Stimulated activated CD8-positive, alpha-beta memory T cell treated with anti-CD3 and anti-CD28 coated beads, Interleukin-7, amount 100 ng/mL, for 48 hours (primary cell): ENCODE results near the gene PIK3CA.

Experiments
- DNase-seq, 2 donors: peaks; one replicate each; pipeline ENCODE4 v3.0.0-alpha.2; 2020; ENCODE audit warnings: low read depth in 1 of 2; ENCODE audit errors: extremely low read depth in 1 of 2

The PIK3CA gene

DNA sequence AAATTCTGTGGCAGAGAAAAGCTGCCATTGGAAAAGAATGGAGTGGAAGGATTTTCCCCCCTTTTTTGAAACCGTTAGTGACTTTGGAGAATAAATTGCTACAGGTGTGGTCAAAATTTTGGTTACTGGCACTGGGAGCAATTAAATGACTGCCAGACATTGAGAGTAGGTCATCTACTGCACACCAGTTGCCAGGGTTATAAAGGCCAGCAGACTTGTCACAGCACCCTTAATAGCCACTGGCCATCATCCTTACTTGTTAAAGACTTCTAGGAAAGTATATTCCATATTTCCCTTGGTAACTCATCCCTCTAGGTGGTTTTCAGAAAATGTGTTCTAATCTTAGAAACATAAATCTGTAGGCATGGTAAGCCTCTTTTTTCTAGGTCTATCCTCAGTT, 8.0 kb downstream of the PIK3CA start:
- DNase-seq, result no peak

DNA sequence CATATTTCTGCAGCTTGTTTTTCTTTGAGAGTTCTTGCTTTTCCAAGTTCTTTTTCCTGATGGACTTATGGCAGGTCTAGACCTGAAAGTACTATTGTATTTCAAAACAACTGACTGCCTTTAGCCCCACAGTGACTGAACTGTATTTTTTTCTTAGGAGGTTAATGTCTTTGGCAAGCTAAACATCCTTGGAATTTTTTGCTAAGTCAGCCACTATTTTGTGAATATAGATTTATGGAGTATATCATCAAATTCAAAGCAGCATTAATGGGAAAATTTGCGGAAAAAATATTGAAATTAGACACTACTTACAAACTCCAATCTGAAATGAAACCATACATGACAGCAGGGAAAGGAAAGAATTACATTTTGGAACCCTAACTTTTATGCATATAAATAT, 8.6 kb downstream of the PIK3CA start:
- DNase-seq, result no peak

DNA sequence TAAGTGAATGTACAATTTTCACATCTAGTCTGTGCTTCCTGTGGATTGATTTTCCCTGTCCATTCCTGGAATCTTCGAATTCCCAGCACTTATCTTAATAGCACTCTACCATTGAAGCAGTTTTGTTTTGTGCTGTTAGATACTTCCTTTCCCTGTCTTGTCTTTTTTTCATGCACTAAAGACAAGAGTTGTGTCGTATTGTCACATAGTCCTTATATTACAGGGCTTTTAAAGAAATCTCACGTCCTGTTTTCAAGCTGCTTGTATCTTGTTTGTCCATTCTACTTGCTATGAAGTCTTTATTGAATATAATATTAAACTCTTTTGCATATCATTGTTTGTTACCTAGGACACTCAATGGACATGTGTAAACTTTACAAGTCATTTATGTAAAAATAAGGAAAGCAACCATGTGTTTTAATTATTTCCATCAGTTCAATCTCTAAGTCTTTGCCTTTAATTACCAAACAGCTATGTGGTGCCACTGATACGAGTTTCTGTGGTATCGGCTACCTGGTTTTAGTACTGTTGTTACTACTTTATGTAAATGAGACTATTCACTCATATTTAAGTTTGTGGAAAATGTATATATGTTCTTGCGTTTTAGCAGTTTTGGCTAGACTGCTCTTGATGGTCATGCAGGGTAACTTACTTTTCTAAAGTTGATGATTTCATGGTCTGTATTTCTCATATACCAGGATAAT, 10.3 kb downstream of the PIK3CA start:
- no peak for DNase-seq

DNA sequence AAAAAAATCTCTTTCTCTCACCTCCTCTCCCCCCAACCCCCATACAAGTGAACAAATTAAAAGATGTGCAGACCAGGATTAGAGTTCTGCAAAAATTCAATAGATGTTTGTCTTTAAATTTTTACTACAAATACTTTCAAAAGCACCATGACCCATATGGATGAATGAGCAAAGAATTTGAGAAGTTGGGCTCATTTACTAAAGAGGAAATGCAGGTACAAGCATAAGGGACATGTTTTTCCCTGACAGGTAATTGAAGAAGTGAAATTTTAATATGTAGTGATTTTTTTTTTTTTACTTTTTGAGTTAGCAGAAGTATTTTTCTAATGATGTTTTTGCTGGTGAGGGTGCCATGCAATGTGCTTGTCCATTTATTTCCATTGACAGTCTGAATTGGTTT, 15.3 kb downstream of the PIK3CA start:
- DNase-seq, result no peak

DNA sequence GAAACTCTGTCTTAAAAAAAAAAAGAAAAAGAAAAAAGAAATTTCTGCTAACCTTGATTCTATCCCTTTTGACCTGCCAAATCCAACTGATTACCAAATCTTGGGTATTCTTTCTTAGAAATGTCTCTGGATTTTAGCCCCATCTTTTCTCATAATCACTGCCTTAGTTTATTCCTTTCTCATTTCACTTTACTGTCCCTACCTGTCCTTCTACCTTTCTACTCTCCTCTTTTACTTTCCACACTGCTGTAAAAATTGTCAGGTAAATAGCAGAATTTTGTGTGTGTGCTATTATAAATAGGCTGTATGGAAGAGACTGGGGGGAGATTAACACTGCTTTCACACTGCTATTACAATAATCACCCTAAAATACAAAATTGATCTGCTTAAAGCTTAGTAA, 16.7 kb downstream of the PIK3CA start:
- no peak for DNase-seq

DNA sequence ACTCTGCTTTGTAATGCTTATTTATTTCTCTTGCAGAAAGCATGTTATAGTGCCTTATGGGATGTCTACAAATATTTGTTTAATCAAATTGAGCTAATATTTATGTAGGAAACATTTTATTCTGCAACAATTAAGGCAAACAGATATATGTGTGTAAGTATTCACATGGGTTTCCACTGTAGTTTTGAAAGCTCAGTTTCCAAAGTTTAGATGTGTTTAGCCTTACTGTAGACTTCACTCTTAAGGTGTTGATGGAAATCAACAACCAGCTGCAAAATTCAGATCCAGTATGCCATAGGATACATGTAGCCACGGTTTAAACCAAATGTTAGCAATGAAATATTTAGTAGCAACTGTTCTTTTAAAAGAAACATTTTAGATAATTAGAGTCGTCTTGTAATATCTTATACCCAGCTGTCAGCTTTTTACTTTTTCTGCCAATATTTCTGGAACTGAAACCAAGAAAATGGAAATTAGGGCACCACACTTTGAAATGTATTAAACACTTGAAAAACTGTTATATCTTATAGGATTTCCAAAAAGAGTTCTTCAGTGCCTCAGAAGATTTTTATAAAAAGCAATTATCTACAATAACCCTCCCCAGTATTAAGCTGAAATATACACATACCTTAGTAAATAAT, 18.5 kb downstream of the PIK3CA start:
- no peak for DNase-seq

DNA sequence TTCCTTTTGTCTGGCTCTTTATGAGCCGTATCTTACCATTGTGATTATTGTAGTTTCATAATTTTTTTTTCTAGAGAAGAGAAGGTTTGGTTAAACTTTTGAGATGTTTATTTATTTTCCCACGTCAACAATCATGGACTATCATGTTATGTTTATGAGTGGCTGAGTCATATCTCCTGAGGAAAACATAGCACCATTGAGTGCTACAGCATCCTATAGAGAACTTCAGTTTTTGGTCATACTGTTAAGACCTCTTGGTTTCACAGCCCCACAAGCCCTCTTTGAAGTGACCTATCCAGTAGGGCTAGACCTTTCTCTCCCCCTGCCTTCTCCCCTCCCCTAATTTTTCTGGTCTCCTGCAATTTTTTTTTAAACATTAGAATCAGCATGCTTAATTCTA, 20.8 kb downstream of the PIK3CA start:
- no peak for DNase-seq

DNA sequence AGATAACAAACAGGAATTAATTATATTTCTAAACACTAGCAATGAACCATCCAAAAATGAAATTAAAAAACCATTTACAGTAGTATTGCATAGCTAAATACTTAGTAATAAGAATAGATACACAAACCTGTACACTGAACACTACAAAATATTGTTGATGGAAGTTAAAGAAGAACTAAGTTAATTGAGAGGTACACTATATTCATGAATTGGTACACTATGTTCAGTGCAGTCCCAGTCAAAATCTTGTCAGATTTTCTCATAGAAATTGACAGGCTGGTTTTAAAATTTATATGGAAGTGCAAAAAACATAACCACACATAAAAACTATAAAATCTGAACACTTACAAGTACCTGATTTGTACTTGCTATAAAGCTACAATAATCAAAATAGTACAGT, 24.4 kb downstream of the PIK3CA start:
- DNase-seq, result no peak

DNA sequence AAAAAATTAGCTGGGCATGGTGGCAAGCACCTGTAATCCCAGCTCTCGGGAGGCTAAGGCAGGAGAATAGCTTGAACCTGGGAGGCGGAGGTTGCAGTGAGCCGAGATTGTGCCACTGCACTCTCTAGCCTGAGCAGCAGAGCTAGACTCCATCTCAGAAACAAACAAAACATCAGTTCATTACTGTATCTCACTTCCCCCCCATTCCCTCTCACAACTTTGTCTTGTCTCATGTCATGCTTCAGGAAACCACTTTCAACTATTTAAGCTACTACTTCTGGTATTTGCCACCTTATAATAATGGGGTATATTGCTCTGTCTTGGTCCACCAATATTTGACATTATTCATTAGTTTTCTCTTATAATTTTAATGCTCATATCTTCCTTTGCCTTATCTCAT, 26.2 kb downstream of the PIK3CA start:
- no peak for DNase-seq

DNA sequence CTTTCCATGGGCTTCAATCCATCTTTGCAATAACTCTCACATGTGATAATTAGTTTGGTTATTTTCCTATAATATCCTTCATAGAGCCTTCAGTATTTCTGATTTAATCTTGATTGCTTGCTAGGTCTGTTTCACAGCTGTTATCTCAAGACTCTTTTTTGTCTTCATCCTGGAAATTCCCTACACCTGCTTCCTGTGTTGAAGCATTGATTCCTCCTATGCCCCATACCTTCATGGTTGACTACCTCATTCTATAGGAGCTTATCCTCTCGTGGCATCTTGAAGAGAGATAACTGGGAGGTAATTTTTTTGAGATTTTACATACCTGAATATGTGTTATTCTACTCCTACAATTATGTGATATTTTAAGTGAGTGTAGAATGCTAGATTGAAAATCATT, 26.7 kb downstream of the PIK3CA start:
- DNase-seq, result no peak

DNA sequence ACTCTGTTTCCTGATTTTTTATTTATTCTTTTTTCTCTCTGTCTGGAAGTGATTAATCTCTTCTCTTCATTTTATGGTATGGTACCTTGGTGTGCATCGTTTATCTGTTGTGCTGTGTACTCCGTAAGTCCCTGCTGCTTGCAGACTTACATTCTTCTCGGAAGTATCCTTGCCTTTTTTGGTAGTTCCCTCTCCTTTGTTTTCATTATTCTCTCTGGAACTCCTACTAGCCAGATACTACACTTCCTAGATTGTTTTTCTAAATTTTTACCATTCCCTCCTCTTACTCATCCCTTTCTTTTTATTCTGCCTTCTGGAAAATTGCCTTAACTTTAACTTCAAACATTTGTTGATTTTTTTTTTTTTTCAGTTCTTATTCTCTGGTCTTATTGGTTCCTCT, 27.2 kb downstream of the PIK3CA start:
- DNase-seq, result no peak

DNA sequence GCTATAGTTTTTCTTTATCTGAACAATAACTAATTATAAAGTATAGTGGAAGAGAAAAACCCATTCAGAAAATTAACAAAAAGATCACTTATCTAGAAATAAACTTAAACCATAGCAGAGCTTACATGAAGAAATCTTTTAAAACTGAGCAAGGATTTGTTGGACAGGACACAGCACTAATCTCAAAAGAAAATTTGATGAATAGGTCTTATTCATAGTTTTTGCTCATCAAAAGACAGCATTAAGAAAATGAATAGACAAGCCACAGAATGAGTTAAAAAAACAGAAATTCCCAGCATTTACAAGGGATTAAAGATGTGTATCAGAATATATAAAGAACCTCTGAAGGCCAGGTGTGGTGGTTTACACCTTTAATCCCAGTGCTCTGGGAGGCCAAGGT, 29.5 kb downstream of the PIK3CA start:
- DNase-seq, result no peak

DNA sequence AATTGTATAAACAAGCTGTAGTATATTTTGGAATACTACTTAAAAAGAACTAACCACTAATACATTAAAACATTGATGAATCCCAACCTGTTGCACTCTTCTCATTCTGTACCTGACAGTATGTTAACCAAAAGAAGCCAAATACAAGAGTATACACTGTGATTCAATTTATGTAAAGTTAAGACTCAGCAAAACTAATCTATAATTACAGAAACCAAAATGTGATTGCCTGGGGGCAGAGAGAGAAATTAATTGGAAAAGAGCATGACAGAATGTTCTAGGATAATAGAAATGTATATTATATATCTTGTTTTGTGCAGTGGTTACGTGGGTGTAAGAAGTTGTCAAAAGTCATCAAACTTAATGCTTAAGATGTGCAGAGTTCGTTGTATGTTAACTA, 31.1 kb downstream of the PIK3CA start:
- no peak for DNase-seq

DNA sequence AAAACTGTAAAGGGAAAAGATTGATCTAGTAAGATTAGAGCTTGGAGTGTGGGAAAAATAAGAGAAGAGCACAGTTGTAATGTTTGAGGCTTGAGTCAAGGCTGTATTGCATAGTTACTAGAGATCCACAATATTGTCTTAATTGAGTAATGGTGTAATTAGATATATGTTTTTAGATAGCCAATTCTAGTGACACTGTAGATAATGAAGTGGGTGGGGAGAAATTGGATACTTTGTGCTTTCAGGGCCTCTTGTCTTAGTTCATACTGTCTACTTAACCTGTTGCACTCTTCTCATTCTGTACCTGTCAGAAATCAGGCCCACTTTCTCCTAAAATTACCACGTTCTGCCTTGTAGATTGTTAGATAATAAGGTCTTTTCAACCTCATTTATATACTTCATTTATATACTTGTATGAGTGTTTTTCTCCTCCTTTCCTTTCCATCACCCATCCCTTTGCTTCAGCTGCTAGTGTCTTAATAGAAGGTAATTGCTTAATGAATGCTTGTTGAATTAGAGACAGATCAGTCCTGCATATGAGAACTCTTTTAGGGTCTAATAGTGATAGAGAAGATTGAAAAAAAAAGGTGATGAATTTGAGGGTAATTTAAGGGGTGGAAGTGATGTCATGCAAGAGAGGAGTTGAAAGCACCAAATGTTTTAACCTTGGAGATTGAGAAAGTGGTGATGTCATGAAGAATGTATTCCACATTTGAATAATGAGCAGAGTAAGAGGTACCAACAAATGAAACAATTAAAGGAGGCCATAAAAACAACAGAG, 32.0 kb downstream of the PIK3CA start:
- no peak for DNase-seq

DNA sequence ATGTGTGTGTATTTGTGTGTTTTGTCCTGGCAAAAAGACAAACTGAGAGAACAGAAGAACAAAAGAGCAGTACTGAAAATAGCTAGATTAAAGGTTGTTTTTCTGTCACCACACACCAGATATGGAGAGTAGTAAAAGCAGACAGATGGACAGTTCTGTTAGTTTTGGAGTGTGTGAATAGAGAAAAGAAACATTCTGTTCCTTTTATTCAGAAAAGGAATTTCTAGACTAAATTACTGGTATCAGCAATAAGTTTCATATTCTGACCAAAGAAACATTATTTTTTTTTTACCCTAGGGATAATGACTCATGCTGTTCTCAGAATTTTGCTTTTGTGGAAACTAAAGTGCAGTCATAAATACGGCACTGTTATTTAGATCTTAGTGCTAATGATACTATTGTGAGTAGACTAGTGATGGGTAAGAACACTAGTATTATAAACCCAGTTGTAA, 32.9 kb downstream of the PIK3CA start:
- DNase-seq, result no peak

DNA sequence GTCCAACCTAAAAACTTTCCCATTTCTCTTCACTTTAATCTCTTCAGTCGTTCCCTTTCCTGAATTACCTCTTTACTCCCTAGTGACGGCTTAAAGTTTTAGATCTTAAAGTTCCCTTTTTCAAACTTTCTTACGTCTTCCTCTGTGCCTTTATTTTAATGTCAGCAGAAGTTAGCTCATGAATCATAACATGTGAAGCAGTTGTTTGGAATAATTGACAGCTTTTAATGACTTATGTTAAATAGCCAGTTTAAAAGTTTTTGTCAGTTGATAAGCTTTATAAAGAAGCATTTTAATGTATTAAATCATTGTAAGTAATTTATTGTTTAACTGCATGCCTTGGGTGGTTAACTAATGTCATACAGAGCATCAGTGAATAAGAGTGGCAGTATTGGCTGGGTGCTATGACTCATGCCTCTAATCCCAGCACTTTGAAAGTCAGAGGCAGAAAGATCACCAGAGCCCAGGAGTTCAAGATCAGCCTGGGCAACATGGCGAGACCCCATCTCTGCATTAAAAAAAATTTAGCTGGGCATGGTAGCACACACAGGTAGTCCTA, 33.9 kb downstream of the PIK3CA start:
- no peak for DNase-seq

DNA sequence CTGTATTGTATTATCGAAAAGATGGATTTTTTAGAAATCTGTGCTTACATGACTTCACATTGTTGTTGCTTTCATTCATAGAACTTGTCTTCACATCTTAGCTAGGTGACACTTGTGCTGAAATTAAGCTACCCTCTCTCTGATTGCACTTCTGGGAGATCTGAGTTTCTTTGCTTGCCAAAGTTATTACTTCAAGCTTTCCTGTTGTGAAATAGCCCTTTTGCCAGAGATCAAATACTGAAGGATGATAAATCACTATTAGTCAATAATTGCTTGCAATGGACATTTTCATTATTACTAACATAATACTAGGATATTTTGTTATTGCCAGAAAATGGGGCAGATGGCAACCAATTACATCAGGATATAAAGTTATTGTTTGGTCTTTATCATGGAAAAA, 34.7 kb downstream of the PIK3CA start:
- DNase-seq, result no peak

DNA sequence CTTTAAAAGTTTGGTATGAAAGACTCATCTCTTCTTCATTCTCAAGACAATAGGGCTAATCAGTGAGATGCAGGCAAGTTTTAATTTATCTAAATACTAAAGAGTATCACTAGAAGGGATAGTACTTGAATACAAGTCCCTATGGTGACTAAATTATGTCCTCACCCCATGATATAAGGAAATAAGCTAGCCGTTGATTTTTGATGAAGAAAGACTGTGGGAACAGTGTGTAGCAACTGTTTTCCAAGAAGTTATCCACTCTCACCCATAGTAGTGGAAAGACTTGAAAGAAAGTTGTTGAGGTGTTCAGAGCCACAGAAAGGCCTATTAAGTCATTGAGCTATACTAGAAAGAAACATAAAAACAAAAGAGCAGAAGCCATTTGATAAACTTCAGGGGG, 36.7 kb downstream of the PIK3CA start:
- DNase-seq, result no peak

DNA sequence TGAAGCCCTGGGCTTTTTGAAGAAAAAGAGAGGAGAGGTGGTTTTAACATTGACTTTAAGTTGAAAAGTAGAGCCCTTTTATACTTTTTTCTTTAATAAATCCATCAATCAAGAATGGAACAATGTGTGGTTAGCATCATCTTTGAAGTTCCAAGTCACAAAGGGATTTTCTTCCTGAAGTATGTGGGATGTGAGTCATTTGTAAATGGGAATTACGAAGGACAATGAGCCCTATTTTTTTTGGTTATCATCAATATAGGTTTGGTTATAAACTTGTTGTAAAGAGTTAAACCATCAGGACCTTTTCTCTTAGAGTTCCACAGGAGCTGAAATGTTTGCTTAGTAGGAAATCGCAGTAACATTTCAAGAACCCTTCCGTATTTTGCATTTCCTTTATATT, 38.3 kb downstream of the PIK3CA start:
- no peak for DNase-seq

DNA sequence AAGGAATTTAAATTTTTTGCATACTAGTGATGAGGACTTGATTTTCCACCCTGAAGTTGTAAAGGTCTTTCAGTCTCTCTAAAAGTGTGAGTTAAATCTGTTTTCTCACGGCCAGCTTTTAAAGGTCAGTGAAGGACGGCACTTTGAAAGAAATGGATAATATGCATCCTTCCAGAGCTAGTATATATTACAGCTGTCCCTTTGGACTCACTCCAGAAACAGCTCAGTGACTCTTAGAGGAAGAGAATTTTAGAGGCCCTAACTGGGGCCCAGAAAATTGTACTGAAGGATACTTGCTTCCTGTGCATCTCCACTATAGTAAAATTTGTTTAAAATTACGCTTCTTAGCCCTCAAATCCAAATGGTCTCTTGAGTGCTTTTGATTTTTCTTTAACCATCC, 41.6 kb downstream of the PIK3CA start:
- DNase-seq, result no peak

DNA sequence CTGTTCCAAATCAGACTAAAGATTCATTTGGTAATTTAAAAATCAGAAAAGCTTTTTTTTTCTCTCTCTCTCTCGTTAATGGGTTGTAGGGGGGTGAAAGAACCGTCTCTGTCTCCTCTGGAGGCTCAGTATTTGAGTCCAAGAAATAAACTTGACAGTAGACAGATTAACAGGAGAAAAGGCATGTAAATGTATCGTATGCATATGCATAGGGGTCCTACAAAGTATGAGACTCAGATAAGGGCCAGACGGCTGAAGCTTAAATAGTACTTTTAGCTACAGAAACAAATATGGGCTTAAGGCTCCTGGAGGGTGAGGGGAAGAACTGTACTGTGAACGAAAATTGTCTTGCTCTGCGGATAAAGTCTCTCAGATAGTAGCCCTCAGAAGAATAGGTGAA, 42.4 kb downstream of the PIK3CA start:
- no peak for DNase-seq

DNA sequence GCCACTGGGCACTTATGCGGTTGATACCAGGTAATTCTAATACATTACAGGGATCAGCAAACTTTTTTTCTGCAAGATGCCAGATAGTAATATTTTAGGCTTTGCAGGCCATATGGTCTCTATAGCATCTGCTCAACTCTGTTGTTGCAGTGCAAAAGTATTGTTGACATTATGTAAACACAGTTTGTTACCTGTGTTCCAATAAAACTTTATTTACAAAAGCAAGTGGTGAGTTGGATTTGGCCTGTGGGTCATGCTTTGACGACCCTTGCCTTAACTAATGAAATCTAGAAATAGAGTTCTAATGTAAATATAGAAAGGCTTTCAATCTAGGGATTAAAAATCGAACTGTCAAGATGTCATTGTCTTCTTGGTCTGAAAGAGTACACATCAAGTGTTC, 44.4 kb downstream of the PIK3CA start:
- DNase-seq, result no peak
